ENCODE data around the gene ECM1.

GRCh38 chr1:150472601-150473200 is 35.2 kb upstream of the ECM1 start:
- no peak for TF ChIP-seq CTCF (IDR thresholded peaks at IDR 0.05; ENCODE audit: low read length)
- no peak for TF ChIP-seq EZH2 (optimal IDR thresholded peaks at IDR 0.05; ENCODE audit: low read depth, low read length)

Data from MM.1S (cell line).